ENCODE measurements around the gene PDCL2. TPM values are rescaled to one million over a fixed set of nuclear protein-coding genes. Genes with fewer than 3 reads are reported as not detected.

The PDCL2 gene
- total RNA-seq, 1 donor from 2014 or later = not detected

- Histone ChIP-seq H3K27me3 (ENCODE audit: control insufficient read depth, insufficient read depth, low read length) (no peaks in the 10 kb centered on the region), H3K4me3 (ENCODE audit: low read depth, low read length) (no peak overlapping the region), H3K36me3 (ENCODE audit: control insufficient read depth, insufficient read depth, low read length) (no peaks in the 10 kb centered on the region)
- DNase-seq (ENCODE audit: low read depth) = no peak
- no peak for TF ChIP-seq CTCF (IDR thresholded peaks at IDR 0.05; ENCODE audit: insufficient read depth, low read length, poor library complexity, severe bottlenecking)
These were observed 23.0 kb upstream of the PDCL2 start for GRCh38 chr4:55615008-55615407.

GRCh38 chr4:55613621-55614020, 21.6 kb upstream of the PDCL2 start:
- Histone ChIP-seq H3K36me3 (ENCODE audit: control insufficient read depth, insufficient read depth, low read length) (no peaks in the 10 kb centered on the region), H3K27me3 (ENCODE audit: control insufficient read depth, insufficient read depth, low read length) (no peaks in the 10 kb centered on the region), H3K4me3 (ENCODE audit: low read depth, low read length) (no peak overlapping the region)
- no peak for TF ChIP-seq CTCF (IDR thresholded peaks at IDR 0.05; ENCODE audit: insufficient read depth, low read length, poor library complexity, severe bottlenecking)
- DNase-seq (ENCODE audit: low read depth) = no peak

- no peaks in the 10 kb centered on the region for H3K27me3 ChIP-seq (ENCODE audit: control insufficient read depth, insufficient read depth, low read length)
- no peak for DNase-seq (ENCODE audit: low read depth)
- no peak for TF ChIP-seq CTCF (IDR thresholded peaks at IDR 0.05; ENCODE audit: insufficient read depth, low read length, poor library complexity, severe bottlenecking)
- H3K4me3 ChIP-seq (ENCODE audit: low read depth, low read length) = no peak overlapping the region
- no peaks in the 10 kb centered on the region for H3K36me3 ChIP-seq (ENCODE audit: control insufficient read depth, insufficient read depth, low read length)
These were observed 20.3 kb upstream of the PDCL2 start for GRCh38 chr4:55612341-55612740.

GRCh38 chr4:55611358-55612059, 19.5 kb upstream of the PDCL2 start:
- DNase-seq (ENCODE audit: low read depth) = no peak
- TF ChIP-seq CTCF (IDR thresholded peaks at IDR 0.05; ENCODE audit: insufficient read depth, low read length, poor library complexity, severe bottlenecking) = no peak
- Histone ChIP-seq H3K36me3 (ENCODE audit: control insufficient read depth, insufficient read depth, low read length) (no peaks in the 10 kb centered on the region), H3K4me3 (ENCODE audit: low read depth, low read length) (no peak overlapping the region), H3K27me3 (ENCODE audit: control insufficient read depth, insufficient read depth, low read length) (no peaks in the 10 kb centered on the region)

- TF ChIP-seq CTCF (IDR thresholded peaks at IDR 0.05; ENCODE audit: insufficient read depth, low read length, poor library complexity, severe bottlenecking) = no peak
- Histone ChIP-seq H3K27me3 (ENCODE audit: control insufficient read depth, insufficient read depth, low read length) (no peaks in the 10 kb centered on the region), H3K4me3 (ENCODE audit: low read depth, low read length) (no peak overlapping the region), H3K36me3 (ENCODE audit: control insufficient read depth, insufficient read depth, low read length) (no peaks in the 10 kb centered on the region)
- DNase-seq (ENCODE audit: low read depth) = no peak
These were observed 18.3 kb upstream of the PDCL2 start for GRCh38 chr4:55610381-55610780.

- H3K4me3 ChIP-seq (ENCODE audit: low read depth, low read length) = no peak overlapping the region
These were observed 17.4 kb upstream of the PDCL2 start for GRCh38 chr4:55609393-55609866.

More at GRCh38 chr4:55609393-55609866, 17.4 kb upstream of the PDCL2 start:
- TF ChIP-seq CTCF (IDR thresholded peaks at IDR 0.05; ENCODE audit: insufficient read depth, low read length, poor library complexity, severe bottlenecking) = no peak
- Histone ChIP-seq H3K27me3 (ENCODE audit: control insufficient read depth, insufficient read depth, low read length) (no peaks in the 10 kb centered on the region), H3K36me3 (ENCODE audit: control insufficient read depth, insufficient read depth, low read length) (no peaks in the 10 kb centered on the region)
- no peak for DNase-seq (ENCODE audit: low read depth)

Data from kidney epithelial cell (primary cell).